GM19372 (cell line): ENCODE results near the gene ANKRD27.
A peak's percentile ranks its signal among the peaks of the same experiment; 100 is the strongest.
"Not testable (repeated sequence)": the region's sequence is repeated elsewhere in the genome, so short reads cannot be mapped to it uniquely, and the experiment has no call there.

Experiments
- ATAC-seq: cut with Tn5 transposase; IDR thresholded peaks from one replicate; pipeline ENCODE4 v1.9.1; 2021; ENCODE audit warnings: mild to moderate bottlenecking, low read depth, moderate library complexity; ENCODE audit not compliant: unreplicated experiment

ANKRD27 gene

GRCh38 chr19:32611161-32611560 is 63.8 kb downstream of the ANKRD27 start:
- no peak for ATAC-seq

GRCh38 chr19:32607479-32607878 is 67.5 kb downstream of the ANKRD27 start:
- no peak for ATAC-seq

- no peak for ATAC-seq
Measured at GRCh38 chr19:32606289-32606688, 68.7 kb downstream of the ANKRD27 start.

- no peak for ATAC-seq
Measured at GRCh38 chr19:32605544-32605943, 69.4 kb downstream of the ANKRD27 start.

GRCh38 chr19:32603961-32604360 is 71.0 kb downstream of the ANKRD27 start:
- no peak for ATAC-seq

- ATAC-seq, result no peak
Measured at GRCh38 chr19:32599736-32600157, 75.2 kb downstream of the ANKRD27 start.

GRCh38 chr19:32599258-32599657 is 75.7 kb downstream of the ANKRD27 start:
- ATAC-seq, result no peak

- no peak for ATAC-seq
Measured at GRCh38 chr19:32598022-32598421, 77.0 kb downstream of the ANKRD27 start.

- ATAC-seq, result no peak
Measured at GRCh38 chr19:32595491-32595890, 79.5 kb downstream of the ANKRD27 start.

GRCh38 chr19:32594021-32594420 is 81.0 kb downstream of the ANKRD27 start:
- ATAC-seq, result no peak

- ATAC-seq, result not testable (repeated sequence)
Measured at GRCh38 chr19:32587747-32588504, 87.1 kb downstream of the ANKRD27 start.

- no peak for ATAC-seq
Measured at GRCh38 chr19:32581705-32582179, 93.2 kb downstream of the ANKRD27 start.

GRCh38 chr19:32580901-32581704 is 93.9 kb downstream of the ANKRD27 start, which contains the start of gene PDCD5:
TSS of gene PDCD5 (plus strand) at chr19:32581190. CDS start at chr19:32581262, 72 bp downstream.
- peak; percentile 86 for ATAC-seq

GRCh38 chr19:32580353-32580900 is 94.6 kb downstream of the ANKRD27 start:
- peak; percentile 30 for ATAC-seq

- ATAC-seq, result no peak
Measured at GRCh38 chr19:32576790-32577189, 98.2 kb downstream of the ANKRD27 start.

GRCh38 chr19:32573492-32573794 is 101.5 kb downstream of the ANKRD27 start:
- ATAC-seq, result no peak

- ATAC-seq, result not testable (repeated sequence)
Measured at GRCh38 chr19:32572700-32573491, 102.1 kb downstream of the ANKRD27 start.

- ATAC-seq, result not testable (repeated sequence)
Measured at GRCh38 chr19:32571471-32572075, 103.4 kb downstream of the ANKRD27 start.

GRCh38 chr19:32570081-32570785 is 104.7 kb downstream of the ANKRD27 start:
- no peak for ATAC-seq
